SIG-M5 treated with dmso at 0.1 percent for 504 hours (cell line): ENCODE measurements around the gene CCR2.
A peak's percentile ranks its signal among the peaks of the same experiment; 100 is the strongest.
"Not testable (repeated sequence)": the region's sequence is repeated elsewhere in the genome, so short reads cannot be mapped to it uniquely, and the experiment has no call there.

ENCODE experiments used
- DNase-seq: peaks from one replicate; lab custom pipeline; 2025; ENCODE audit not compliant: unreplicated experiment; lab: John Stamatoyannopoulos, UW

CCR2 gene

DNA sequence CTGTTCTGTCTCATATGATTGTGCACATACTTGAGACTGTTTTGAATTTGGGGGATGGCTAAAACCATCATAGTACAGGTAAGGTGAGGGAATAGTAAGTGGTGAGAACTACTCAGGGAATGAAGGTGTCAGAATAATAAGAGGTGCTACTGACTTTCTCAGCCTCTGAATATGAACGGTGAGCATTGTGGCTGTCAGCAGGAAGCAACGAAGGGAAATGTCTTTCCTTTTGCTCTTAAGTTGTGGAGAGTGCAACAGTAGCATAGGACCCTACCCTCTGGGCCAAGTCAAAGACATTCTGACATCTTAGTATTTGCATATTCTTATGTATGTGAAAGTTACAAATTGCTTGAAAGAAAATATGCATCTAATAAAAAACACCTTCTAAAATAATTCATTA lies 21.9 kb downstream of the CCR2 start:
- DNase-seq, result no peak

DNA sequence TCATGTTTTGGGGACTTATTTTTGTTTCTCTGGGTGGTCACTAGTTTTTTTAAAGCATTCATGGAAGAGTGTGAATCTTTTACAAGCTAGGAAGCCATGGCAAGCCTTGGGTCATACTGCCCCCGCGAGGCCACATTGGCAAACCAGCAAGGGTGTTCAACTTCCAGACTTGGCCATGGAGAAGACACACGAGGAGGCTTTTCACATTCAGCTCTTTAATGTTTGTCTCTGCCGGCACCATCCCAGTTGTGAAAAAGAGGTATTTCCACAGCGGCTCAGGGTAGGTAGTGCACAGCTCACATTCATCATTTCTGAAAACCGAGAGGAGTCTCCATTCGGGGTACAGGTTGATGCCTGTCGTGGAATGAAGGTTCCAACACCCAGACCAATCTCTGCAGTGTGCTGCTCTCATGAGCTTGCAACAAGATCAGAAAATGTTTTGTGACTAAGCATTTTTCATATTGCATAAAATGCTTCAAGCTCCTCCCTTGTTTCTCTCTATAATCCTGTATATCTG lies 24.6 kb downstream of the CCR2 start:
- peak; percentile 69 for DNase-seq

DNA sequence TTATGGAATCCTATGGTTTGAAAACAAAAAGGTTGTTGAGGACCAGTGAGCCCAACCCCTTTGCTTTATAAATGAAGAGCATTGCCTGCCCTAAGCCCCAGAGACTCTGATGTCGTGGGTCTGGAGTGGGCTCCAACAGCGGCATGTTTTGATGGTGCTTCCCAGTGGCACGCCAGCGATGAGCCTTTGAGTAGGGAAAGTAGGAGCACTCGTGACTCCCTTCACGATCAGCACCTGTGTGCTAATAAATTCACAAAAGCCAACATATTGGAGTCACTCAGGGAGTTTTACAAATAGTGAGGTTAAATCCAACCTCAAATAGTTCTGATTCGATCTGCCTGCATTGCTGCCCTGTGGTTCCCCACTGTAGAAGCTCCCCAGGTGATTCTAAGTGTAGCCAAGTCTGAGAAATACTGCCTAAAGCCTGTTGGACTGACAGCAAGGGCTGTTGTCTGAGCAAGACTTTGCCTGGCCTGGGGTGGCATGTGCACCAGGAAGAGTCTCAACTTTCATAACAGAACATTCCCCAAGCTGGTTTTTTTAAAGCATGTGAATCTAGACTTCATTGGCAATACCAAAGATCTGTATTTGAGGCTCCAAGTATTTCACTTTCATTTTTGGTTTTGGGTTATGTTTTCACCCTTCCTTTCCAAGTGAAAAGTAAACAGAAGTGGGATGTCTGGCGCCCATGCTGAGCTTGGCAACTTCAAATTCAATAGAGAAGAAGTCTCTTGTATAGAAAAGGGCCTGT lies 26.7 kb downstream of the CCR2 start:
- DNase-seq, result no peak

DNA sequence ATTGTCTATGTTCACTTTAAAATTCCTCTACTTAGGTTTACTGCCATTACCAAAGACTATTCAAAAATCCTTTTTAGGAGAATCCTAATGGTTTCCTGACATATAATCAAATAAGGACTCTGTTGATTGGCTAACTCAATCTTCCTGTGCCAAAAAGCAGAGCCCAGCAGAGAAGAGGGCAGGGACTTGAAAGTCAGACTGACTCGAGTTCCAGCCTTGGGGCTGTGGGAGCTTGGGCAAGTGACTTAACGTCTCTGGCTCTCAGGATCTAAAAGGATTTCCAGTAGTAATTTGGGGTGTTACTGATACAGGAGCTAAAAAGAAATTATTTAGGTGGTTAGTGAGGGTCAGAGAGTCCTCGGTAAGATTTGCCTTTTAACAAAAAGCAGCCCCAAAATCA lies 27.7 kb downstream of the CCR2 start:
- no peak for DNase-seq

DNA sequence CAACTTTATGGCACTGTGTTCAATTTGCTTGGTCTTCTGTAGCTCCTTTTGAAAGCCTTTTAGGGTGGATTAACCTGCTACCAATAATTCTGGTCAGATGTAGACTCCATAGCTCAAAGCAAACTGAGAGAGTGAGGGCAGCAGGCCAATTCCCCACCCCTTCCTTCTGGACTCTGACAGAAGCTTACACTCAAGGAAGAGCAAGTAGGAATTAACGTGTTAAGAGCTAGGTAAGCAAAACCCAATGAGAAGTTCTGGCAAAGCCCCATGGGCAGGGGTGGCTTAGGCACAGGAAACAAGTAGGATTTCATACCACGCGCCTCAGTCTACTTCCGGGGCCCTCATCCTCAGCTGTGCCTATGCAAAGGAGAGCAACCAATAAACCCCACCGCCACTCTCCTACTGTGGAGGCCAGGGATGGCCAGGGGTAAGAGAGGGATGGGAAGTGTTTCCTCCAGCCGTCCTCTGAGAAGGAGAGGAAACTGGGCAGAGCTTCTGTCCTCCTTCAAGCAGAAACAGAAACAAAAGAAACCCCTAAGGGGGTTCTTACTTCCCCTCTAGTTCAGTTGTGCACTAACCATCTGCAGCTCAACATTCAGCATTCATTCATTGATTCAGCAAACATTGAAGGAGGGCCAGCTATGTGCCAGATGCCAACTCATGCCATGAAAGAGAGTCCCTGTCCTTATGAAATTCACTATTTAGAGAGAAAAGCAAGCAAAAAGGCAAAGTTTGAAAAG lies 29.5 kb downstream of the CCR2 start:
- DNase-seq, result no peak

DNA sequence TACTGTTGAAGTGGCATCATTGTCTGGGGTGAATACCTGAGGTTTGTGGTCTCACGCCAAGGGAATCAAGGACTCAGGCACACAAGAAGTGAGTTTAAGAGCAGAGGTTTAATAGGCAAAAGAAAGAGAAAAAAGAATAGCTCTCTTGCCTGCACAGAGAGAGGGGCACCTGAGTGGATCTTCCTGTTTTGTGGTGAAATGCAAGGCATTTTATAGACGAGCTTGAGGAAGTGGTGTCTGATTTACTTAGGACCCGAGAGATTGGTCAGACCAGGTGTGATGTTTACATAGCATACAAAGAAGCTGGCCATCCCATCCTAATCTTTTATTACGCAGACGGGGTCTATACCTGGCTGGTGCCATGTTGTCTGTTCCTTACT lies 30.0 kb downstream of the CCR2 start:
- DNase-seq, result no peak

DNA sequence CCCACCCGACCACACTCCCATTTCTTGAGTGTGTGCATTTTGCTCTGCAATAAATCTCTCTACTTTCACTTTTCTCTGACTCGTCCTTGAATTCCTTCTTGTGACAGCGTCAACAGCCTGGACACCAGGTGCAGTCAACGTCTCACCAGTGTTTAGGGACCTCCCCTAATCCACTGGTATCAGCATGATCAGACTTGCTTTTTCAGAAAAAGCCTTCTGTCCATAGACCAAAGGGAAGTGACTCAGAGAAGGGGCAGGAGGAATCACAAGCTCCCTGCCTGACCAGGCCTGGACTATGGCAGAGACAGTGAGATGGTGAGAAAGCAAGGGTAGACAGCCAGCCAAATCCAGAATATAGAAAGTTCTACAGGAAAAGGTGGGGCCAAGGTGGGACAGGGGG lies 32.3 kb downstream of the CCR2 start:
- DNase-seq, result no peak

DNA sequence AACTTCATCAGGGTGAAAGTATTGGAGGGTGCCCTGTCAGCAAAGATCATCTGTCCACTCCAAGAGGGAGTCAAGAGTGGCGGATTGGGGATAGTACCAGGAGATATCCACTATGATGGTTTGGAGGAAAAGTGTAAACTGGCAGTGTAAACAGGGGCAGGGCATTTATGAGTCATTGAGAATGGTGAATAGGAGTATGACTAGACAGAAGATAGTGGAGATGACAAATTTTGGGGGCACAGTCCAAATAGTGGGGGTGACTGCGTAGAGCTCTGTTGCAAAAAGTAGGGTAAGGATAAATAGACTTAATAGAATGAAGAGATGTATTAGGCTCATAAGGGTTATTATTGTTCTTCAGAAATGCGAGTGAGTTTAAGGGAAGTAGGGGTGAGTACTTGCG lies 34.9 kb downstream of the CCR2 start:
- not testable (repeated sequence) for DNase-seq

DNA sequence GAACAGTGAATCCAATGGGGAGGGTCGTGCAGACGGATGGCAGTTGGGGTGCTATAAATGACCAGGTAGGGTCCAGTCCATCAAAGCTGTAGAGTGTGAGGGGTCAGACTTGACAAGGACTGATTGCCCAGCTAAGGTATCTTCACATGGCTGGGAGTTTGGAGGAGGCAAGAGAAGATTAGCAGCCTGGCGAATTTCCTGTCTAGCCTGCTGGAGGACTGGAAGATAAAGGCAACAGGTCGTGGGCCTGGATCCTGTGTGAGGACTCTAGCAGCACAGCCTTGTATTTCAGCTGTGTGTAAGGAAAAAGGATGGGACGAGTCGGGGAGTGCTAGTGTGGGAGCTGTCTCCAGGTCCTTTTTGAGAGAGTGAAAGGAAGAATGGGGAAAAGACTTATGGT lies 35.4 kb downstream of the CCR2 start:
- no peak for DNase-seq

DNA sequence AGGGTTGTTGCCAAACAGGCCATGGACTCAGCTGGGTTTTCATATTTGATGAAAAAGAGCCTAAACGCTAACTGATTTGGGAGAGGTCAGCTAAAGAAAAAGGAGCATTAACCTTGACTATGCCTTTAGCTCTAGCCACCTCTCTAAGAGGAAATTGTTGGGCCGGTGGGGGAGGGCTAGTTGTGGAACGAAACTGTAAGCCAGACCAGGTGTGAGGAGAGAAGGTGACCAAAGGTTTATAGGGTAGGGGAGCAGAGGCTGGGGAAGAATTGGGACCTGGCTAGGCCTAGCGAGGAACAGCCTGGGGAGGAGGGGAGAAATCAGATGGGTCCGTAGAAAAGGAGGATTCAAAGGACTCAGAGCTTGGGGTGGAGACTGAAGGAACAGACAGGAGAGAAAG lies 37.6 kb downstream of the CCR2 start:
- DNase-seq, result not testable (repeated sequence)

DNA sequence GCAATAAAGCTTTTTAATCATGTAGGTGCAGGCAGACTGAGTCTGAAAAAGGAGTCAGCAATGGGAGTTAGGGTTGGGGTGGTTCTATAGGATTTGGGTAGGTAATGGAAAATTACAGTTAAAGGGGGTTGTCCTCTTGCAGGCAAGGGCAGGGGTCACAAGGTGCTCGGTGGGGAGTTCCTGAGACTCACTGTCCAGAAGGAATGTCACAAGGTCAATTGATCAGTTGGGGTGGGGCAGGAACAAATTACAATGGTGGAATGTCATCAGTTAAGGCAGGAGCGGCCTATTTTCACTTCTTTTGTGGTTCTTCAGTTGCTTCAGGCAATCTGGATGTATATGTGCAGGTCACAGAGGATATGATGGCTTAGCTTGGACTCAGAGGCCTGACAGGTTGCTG lies 39.1 kb downstream of the CCR2 start:
- no peak for DNase-seq

DNA sequence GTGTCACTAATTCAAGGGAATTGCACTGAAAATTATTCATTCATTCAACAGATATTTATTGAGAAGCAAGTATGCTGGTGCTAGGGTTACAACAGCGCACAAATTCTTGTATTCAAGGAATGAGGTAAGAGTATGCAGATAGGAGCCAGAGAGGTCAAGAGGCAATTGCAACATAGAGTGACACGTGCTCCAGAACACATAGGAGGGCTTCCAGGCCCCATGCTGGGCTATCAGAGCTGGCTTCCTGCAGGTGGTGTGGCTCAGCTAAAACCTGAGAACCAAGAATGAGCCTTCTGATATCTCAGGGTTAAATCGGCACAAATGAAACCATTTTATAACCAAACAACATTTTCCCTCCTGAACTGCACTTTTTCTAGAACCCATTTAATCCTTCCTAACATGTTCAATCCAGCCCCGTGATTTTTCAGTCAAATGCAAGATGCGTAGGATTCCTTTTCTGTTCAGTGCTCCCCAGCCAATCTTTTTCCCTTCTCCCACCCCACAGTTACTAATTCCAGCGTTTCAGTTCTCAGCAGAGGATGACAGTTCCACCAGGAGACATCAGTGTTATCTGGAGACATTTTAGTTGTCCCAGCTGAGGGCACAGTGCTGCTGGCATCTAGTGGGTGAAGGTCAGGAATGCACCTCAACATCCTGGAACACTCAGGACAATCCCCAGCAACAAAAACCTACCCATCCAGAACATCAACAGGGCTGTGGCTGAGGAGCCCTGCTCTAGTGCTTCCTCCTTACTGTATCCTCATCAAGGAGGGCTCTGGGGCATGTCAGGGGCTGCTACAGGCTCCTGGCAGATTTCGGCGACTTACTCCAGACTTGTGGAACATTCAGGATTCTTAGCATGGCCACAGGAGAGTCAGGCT lies 39.9 kb downstream of the CCR2 start:
- peak; percentile 95 for DNase-seq

DNA sequence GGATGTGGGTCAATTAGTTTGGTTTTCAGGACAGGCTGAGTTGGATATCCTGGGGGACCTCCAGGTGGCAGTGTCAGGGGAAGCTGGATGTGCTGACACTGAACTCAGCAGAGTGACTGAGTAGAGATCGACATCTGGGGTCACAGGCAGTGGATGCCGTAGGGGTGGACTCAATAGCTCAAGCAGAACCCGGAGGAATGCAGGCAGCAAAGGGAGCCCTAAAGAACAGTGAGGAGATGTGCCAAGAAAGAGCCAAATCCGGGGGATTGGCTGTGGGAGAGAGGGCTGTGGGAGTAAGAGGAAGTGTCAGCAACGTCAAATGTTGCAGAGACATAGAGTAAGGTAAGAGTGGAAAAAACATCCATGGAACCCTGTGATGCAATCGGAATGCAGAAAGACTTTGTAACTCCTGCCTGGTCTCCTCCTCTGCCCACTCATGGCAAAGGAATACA lies 41.3 kb downstream of the CCR2 start:
- peak; percentile 70 for DNase-seq

DNA sequence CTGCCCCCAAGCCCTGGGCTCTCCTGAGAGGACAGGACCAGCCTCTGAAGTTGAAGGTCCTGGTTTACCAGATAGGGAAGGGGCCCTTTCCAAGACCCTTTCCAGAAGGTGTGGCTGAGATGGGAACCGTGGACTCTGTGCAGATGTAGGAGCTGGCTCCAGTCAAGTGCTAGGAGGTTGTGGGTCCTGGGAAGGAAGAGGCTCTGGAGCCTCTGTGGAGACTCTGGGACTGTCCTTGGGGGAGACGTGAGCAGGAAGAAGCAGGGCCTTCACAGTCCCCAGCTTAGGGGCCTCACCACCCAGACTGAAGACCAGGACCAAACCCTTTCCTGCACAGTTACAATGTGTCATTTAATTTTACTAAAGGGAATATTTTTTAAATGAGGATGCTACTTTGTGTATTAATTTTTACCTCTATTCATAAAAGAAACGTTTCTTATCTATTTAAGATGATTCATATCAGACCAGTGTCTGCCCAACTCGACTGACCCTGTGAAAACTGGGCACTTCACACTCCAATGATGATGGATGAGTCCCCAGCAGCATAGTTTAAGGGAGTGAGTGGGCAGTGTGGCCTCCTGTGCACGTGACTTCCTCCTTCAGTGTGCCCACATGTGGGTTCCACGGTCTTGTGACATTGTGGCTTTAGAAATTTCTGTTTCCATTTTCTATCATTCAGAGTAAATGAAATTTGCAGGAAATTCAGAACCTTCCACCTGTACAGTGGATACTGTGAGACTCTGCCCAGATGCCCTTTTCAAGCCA lies 42.0 kb downstream of the CCR2 start:
- peak; percentile 36 for DNase-seq

DNA sequence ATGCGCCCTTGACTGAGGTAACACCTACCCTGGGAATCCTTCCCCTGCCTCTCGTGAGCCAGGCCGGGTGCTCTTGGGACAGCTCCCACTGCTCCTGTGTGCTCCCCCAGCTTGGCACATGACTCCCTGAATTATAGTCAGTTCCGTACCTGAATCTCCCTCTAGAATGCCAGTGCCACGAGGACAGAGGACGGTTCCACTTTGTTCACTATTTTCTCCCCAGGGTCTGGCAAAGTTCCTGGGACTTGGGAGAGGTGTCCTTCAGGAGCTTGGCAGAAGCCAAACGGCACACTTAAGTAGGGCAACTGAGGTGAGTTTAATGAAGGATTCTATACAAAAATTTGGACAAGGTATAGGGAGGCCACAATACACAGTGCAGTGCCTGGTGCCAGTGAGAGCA lies 43.2 kb downstream of the CCR2 start:
- DNase-seq, result no peak

DNA sequence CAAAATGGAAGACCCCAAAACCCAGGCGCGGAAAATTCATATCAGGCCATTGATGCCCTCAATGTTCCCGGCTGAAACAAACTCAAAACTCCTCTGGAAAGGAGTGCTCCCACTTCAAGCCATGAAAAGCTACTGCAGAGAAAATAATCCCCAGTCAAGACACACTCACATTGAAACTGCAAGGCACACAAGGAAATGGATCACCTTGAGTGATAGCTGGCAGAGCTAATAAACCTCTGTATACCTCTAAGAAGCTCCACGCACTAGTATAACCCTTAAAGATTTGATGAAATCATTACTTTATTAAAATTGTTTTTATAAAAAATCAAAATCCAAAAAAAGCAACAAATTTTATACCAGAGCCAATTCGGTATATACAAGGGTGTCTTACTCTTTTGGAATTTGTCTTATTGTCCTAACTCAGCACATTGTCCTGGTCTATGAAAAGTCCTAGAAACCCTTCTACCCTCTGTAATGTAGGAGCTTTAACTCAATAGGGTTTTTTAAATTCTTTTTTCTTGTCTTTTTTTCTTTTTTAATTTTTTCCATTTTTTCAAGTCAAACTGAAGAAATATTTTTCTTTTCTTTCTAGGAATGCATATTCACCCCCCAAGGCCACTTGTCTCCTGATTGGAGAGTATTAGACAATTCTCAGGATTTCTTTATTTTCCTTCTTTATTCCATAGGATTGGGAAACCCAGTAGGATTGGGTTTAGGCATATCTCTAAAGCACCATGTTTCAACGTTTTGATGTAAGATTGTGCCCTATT lies 44.5 kb downstream of the CCR2 start:
- DNase-seq, result no peak

DNA sequence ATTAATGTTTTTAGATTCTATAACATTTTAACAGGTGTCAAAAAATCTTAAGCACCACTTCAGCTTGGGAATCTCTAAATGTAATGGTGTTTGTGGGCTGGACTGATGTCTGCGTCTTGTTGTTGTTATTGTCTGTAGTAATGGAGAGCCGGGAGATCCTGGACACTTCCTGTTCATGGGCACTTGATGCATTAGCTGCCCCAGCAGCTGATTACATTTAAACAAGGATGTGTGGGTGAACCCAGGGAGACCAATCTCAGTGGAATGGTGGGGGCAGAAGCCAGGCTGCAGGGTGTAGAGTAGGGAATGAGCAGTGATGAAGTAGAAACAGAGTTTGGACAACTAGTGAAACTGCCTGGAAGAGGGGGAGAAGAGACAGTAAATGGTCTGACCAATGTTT lies 45.2 kb downstream of the CCR2 start:
- no peak for DNase-seq

DNA sequence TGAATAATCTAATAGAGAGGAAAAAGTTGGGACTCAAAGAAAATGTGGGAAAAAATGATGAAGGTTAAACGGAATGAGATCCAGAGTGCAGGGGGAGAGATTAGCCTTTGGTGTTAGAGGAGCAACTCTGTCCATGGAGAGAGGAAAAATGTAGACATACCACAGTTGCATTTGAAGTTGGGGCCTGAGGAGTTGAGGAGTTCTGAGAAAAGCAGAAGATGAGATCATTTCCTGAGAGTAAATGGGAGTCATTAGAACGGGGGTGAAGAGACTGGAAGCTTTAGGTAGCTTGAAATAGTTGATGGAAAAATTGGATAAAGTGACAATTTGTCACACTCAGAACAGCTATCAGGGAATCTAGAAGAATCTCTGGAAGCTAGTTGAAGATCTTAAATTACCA lies 45.6 kb downstream of the CCR2 start:
- DNase-seq, result no peak

DNA sequence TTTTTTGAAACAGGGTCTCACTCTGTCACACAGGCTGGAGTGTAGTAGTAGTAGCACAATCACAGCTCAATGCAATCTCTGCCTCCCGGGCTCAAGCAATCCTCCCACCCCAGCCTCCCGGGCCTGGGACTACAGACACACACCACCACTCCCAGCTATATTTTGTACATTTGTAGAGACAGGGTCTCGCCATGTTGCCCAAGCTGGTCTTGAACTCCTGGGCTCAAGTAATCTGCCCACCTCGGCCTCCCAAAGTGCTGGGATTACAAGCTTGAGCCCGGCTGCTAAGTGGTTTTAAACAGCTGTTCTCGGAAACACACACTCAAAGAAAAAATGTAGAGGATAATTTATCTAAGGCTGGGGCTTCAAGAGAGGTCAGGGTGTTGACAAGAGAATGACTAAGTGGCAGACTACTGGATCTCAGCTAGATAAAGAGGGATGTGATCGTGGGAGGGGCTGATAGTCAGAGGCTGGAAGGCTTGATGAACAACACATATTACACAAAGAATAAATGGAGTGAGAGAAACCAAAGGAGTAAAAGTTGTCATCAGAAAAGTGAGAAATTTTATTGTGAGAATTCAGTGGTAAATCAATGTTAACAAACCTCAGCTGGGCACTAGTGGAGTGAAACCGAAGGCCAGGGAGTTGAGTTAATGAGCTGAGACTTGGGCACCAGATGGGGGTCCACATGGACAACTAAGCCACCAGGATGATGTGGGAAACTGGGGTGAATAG lies 46.3 kb downstream of the CCR2 start:
- DNase-seq, result no peak
